Measurements from ENCODE around the gene LACRT. TPM values are rescaled to one million over a fixed set of nuclear protein-coding genes. Genes with fewer than 3 reads are reported as not detected.

LACRT gene
- total and polyA plus RNA-seq, 8 donors, result not detected

GRCh38 chr12:54631988-54632728, 2.5 kb downstream of the LACRT start:
- H3K27ac ChIP-seq, result no peak overlapping the region
- H3K4me3 ChIP-seq, result no peak overlapping the region
- no peaks in the 10 kb centered on the region for H3K36me3 ChIP-seq
- peaks cover 0 to 12% (median 5%) of the 10 kb centered on the region in 4 donors for H3K9me3 ChIP-seq
- 43 to 53% (median 50%) methylated on average over 8 of the region's 8 CpGs for WGBS, 5 donors
- DNase-seq, result peak in 1 of 2 donors; percentile 68
- intact Hi-C loops (cut with DNase I; ENCODE audit: low total_unique reads), result no loop called here
- peaks cover 0 to 9% (median 0%) of the 10 kb centered on the region in 3 donors for H3K27me3 ChIP-seq
- TF ChIP-seq EP300 (IDR thresholded peaks at IDR 0.05), result no peak
- TF ChIP-seq POLR2AphosphoS5 (IDR thresholded peaks at IDR 0.05), result no peak
- TF ChIP-seq POLR2A (IDR thresholded peaks at IDR 0.05), result no peak
- no peak for TF ChIP-seq CTCF (IDR thresholded peaks at IDR 0.05)
- H3K4me1 ChIP-seq, result no peaks in the 10 kb centered on the region

GRCh38 chr12:54631551-54631950, 3.1 kb downstream of the LACRT start:
- WGBS, 5 donors, result 41 to 71% (median 50%) methylated on average over 5 of the region's 5 CpGs
- intact Hi-C loops (cut with DNase I; ENCODE audit: low total_unique reads), result no loop called here

GRCh38 chr12:54629925-54630324, 4.8 kb downstream of the LACRT start:
- Histone ChIP-seq H3K9me3 (peaks cover 0 to 12% (median 6%) of the 10 kb centered on the region in 4 donors), H3K4me1 (no peaks in the 10 kb centered on the region), H3K4me3 (no peak overlapping the region), H3K27ac (no peak overlapping the region), H3K36me3 (no peaks in the 10 kb centered on the region), H3K27me3 (peaks cover 0 to 30% (median 0%) of the 10 kb centered on the region in 3 donors)
- intact Hi-C loops (cut with DNase I; ENCODE audit: low total_unique reads), result no loop called here
- TF ChIP-seq POLR2A (IDR thresholded peaks at IDR 0.05), result no peak
- 73 to 95% (median 89%) methylated on average over 2 of the region's 2 CpGs for WGBS, 5 donors
- DNase-seq, result no peak

More at GRCh38 chr12:54631551-54631950, 3.1 kb downstream of the LACRT start:
- Histone ChIP-seq H3K9me3 (peaks cover 0 to 12% (median 6%) of the 10 kb centered on the region in 4 donors), H3K36me3 (no peaks in the 10 kb centered on the region), H3K27ac (no peak overlapping the region), H3K4me1 (no peaks in the 10 kb centered on the region), H3K4me3 (no peak overlapping the region), H3K27me3 (peaks cover 0 to 14% (median 0%) of the 10 kb centered on the region in 3 donors)
- no peak for TF ChIP-seq EP300 (IDR thresholded peaks at IDR 0.05)
- no peak for TF ChIP-seq POLR2AphosphoS5 (IDR thresholded peaks at IDR 0.05)
- TF ChIP-seq POLR2A (IDR thresholded peaks at IDR 0.05), result no peak
- TF ChIP-seq CTCF (IDR thresholded peaks at IDR 0.05), result no peak
- no peak for DNase-seq

GRCh38 chr12:54628186-54628846, 6.4 kb downstream of the LACRT start:
- H3K4me3 ChIP-seq, result no peak overlapping the region
- H3K36me3 ChIP-seq, result no peaks in the 10 kb centered on the region
- peaks cover 0 to 12% (median 6%) of the 10 kb centered on the region in 4 donors for H3K9me3 ChIP-seq
- 89 to 97% (median 96%) methylated on average over 3 of the region's 3 CpGs for WGBS, 5 donors
- no peak for DNase-seq
- H3K27me3 ChIP-seq, result peaks cover 0 to 32% (median 0%) of the 10 kb centered on the region in 3 donors
- H3K4me1 ChIP-seq, result no peaks in the 10 kb centered on the region
- intact Hi-C loops (cut with DNase I; ENCODE audit: low total_unique reads), result no loop called here
- no peak for TF ChIP-seq POLR2AphosphoS5 (IDR thresholded peaks at IDR 0.05)
- no peak for TF ChIP-seq POLR2A (IDR thresholded peaks at IDR 0.05)
- no peak for TF ChIP-seq EP300 (IDR thresholded peaks at IDR 0.05)
- no peak for TF ChIP-seq CTCF (IDR thresholded peaks at IDR 0.05)
- no peak overlapping the region for H3K27ac ChIP-seq
